Caco-2 (cell line): ENCODE measurements around the gene ANGPTL5. TPM values are rescaled to one million over a fixed set of nuclear protein-coding genes. Genes with fewer than 3 reads are reported as not detected.

ENCODE experiments used
- BruUV-seq: library from RNA; stranded (reverse); fragments of 400-500 nt; replicated peaks from 2 replicates; lab custom pipeline; 2021; lab: Mats Ljungman, UMichigan
- CTCF ChIA-PET: fragments of 300-600 bp; sonication (Branson Sonifier 250); formaldehyde crosslinking; loops from one replicate; lab custom pipeline; 2022; ENCODE audit warnings: antibody characterized with exemption; lab: Charles Lee
- POLR2A ChIA-PET: fragments of 300-600 bp; sonication (Branson Sonifier 250); formaldehyde crosslinking; loops from one replicate; lab custom pipeline; 2022; ENCODE audit warnings: antibody characterized with exemption; lab: Charles Lee
- DNase-seq, 2 experiments: peaks; one replicate each; pipeline versions ENCODE4 v3.0.0 to v3.0.0-alpha.2; 2020 to 2022
- H3K27me3 ChIP-seq: replicated peaks from 2 replicates; pipeline ENCODE4 v1.6.0; 2011; ENCODE audit warnings: low read length; ENCODE audit not compliant: control insufficient read depth, insufficient read depth
- H3K36me3 ChIP-seq: 2 replicates; pipeline ENCODE4 v1.5.1; 2011; ENCODE audit warnings: low read length; ENCODE audit not compliant: control insufficient read depth, insufficient read depth
- H3K4me1 ChIP-seq: fragments of 250-450 bp; sonication (Bioruptor Pico); 2 replicates; pipeline ENCODE4 v1.5.1; 2020; ENCODE audit warnings: mild to moderate bottlenecking
- H3K4me3 ChIP-seq: 2 replicates; pipeline ENCODE4 v1.5.1; 2011; ENCODE audit warnings: low read depth, mild to moderate bottlenecking, control low read depth, low read length
- H3K9me3 ChIP-seq: fragments of 250-450 bp; sonication (Bioruptor Pico); 2 replicates; pipeline ENCODE4 v1.5.1; 2020; ENCODE audit warnings: mild to moderate bottlenecking, moderate library complexity
- H3K27ac Mint-ChIP-seq: one replicate; pipeline ENCODE4 v1.8.0; 2022; ENCODE audit warnings: mixed read lengths; ENCODE audit not compliant: unreplicated experiment
- H3K27me3 Mint-ChIP-seq: one replicate; pipeline ENCODE4 v1.8.0; 2022; ENCODE audit warnings: mixed read lengths; ENCODE audit not compliant: insufficient read depth, unreplicated experiment
- H3K36me3 Mint-ChIP-seq: one replicate; pipeline ENCODE4 v1.8.0; 2022; ENCODE audit warnings: mild to moderate bottlenecking, mixed read lengths; ENCODE audit not compliant: insufficient read depth, unreplicated experiment
- H3K4me1 Mint-ChIP-seq: one replicate; pipeline ENCODE4 v1.8.0; 2022; ENCODE audit warnings: low read depth, mixed read lengths; ENCODE audit not compliant: unreplicated experiment
- H3K4me3 Mint-ChIP-seq: one replicate; pipeline ENCODE4 v1.8.0; 2022; ENCODE audit warnings: mild to moderate bottlenecking, moderate library complexity, mixed read lengths; ENCODE audit not compliant: unreplicated experiment
- H3K9me3 Mint-ChIP-seq: one replicate; pipeline ENCODE4 v1.8.0; 2022; ENCODE audit warnings: mixed read lengths; ENCODE audit not compliant: unreplicated experiment
- CTCF ChIP-seq, 2 experiments: fragments of 200-600 bp in 1 of 2; IDR thresholded peaks; 1 replicate in 1 of 2; 2 replicates in 1 of 2; pipeline versions ENCODE4 v1.5.1 to v1.8.0; 2011 to 2022; ENCODE audit warnings: antibody characterized with exemption in 1 of 2, control low read depth in 1 of 2, inconsistent platforms in 1 of 2, low read depth in 1 of 2, low read length in 1 of 2, mild to moderate bottlenecking in 1 of 2, moderate library complexity in 1 of 2; ENCODE audit not compliant: insufficient read depth in 1 of 2, severe bottlenecking in 1 of 2, unreplicated experiment in 1 of 2
- intact Hi-C: fragments of 100-400 bp; cut with micrococcal nuclease; formaldehyde crosslinking; loops from one replicate; pipeline ENCODE4 v1.10.0; 2022; ENCODE audit not compliant: unreplicated experiment
- total RNA-seq: library from RNA; stranded (reverse); gene quantifications from 2 replicates; pipeline ENCODE4 v1.2.3, GENCODE V29; 2022

The ANGPTL5 gene
- total RNA-seq, 1 experiment from 2014 or later = not detected

DNA sequence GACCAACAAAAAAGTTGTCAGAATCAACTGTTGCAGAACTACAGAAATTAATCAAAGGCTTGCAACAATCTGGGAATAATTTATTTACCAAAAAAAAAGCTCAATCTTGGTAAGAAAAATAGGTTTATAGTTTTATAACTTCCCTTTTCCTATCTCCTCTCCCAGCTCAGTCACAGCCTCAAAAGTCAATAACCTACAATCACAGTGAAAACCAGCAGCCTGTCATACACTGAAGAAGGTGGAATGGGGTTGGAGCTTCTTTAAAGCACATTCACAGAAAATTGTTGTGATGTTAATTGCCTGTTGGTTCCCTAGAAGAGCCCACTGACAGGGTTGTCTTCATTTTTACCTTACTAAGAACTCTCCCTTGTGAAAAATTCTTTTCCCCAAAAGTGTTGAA, 52.2 kb downstream of the ANGPTL5 start:
- no peaks in the 10 kb centered on the region for H3K36me3 ChIP-seq
- H3K9me3 ChIP-seq = peaks cover 34% of the 10 kb centered on the region
- BruUV-seq = no TSS peak
- intact Hi-C loops = loop anchor here (5.0 to 10.0 kb wide), 5 partner anchors 407 to 1089 kb away; no protein-coding TSS in a partner anchor
- no peak overlapping the region for H3K4me3 Mint-ChIP-seq
- no peak for TF ChIP-seq CTCF (IDR thresholded peaks at IDR 0.05; ENCODE audit: insufficient read depth in 1 of 2, low read depth in 1 of 2, low read length in 1 of 2, severe bottlenecking in 1 of 2, unreplicated experiment in 1 of 2)
- CTCF ChIA-PET = interaction anchor here (4.5 to 4.8 kb wide), 3 partner anchors 15 to 143 kb away, joined by 37 to 141 read pairs (median 50); partner anchors contain the start of gene CEP126
- no peaks in the 10 kb centered on the region for H3K27me3 Mint-ChIP-seq
- no peaks in the 10 kb centered on the region for H3K36me3 Mint-ChIP-seq
- H3K27me3 ChIP-seq = no peaks in the 10 kb centered on the region
- H3K4me3 ChIP-seq = no peak overlapping the region
- peaks cover 58% of the 10 kb centered on the region for H3K4me1 ChIP-seq
- no peak overlapping the region for H3K27ac Mint-ChIP-seq
- H3K4me1 Mint-ChIP-seq = peaks cover 37% of the 10 kb centered on the region
- DNase-seq = no peak
- POLR2A ChIA-PET = no interaction called here
- peaks cover 12% of the 10 kb centered on the region for H3K9me3 Mint-ChIP-seq

DNA sequence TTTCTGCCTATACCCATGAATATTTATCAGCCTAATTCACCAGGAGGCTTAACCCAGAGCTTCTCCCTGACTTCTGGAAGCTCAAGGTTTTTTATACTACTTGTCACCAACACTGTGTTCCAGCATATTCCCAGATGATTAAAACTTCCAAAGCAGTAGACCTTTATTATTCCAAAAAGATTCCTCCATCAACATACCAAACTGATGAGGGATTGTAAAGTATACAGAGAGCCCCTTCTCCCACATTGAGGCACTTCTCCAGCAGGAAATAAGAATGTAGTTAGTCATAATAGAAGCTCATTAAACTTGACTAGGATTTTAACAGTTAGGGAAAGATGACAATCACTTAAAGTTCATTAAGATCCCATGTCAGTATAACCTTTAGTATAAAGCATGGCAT, 53.0 kb downstream of the ANGPTL5 start:
- DNase-seq = no peak
- Histone ChIP-seq H3K9me3 (peaks cover 28% of the 10 kb centered on the region), H3K27me3 (no peaks in the 10 kb centered on the region), H3K4me1 (peaks cover 50% of the 10 kb centered on the region), H3K4me3 (no peak overlapping the region), H3K36me3 (no peaks in the 10 kb centered on the region)
- no peak for TF ChIP-seq CTCF (IDR thresholded peaks at IDR 0.05; ENCODE audit: insufficient read depth in 1 of 2, low read depth in 1 of 2, low read length in 1 of 2, severe bottlenecking in 1 of 2, unreplicated experiment in 1 of 2)
- POLR2A ChIA-PET = no interaction called here
- Mint-ChIP-seq H3K27me3 (no peaks in the 10 kb centered on the region), H3K27ac (no peak overlapping the region), H3K4me3 (no peak overlapping the region), H3K9me3 (peaks cover 12% of the 10 kb centered on the region), H3K36me3 (no peaks in the 10 kb centered on the region), H3K4me1 (peaks cover 37% of the 10 kb centered on the region)
- intact Hi-C loops = loop anchor here (5.0 to 10.0 kb wide), 5 partner anchors 406 to 1089 kb away; no protein-coding TSS in a partner anchor
- BruUV-seq = no TSS peak
- CTCF ChIA-PET = interaction anchor here (2.0 to 4.8 kb wide), 4 partner anchors 16 to 144 kb away, joined by 23 to 141 read pairs (median 44); partner anchors contain the start of gene CEP126

DNA sequence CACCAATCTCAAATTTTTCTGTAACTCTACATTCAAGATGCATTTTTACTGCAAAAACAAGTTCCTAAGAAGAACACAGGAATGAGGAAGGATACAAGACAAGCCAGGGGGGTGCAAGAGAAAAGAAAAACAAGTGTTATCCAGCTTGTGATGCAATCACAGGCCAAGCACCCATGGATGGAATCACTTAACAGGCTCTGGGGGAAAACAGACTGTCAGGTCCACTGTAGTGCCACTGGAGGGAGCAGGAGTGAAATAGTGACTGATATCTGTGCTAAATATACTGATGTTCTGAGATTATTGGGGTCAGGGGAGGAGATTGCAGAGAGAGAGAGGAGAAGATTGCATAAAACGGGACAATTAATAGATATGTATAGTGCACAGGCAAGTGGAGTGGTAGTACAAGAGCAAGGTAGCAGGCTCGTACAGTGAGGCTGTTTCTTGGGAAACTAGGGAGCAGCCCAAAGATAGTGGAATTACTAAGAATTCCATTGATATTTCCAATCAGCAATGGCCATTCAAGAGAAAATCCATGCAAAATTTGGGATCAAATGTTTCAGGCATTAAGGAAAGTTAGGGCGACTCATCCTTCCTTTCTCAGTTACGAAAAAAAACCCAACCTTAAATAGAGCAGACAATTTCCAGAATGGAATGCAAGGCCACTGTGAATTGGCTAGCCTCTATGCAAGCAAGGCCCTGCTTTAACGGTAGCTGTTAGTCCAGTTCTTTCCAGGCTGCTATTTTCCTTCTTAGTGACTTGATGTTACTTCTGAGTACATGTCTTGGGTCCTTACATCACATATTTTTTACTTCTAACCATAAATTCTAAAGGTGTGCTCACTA, 53.7 kb downstream of the ANGPTL5 start:
- H3K9me3 Mint-ChIP-seq = peaks cover 12% of the 10 kb centered on the region
- H3K27me3 ChIP-seq = no peaks in the 10 kb centered on the region
- no peaks in the 10 kb centered on the region for H3K36me3 Mint-ChIP-seq
- no peaks in the 10 kb centered on the region for H3K27me3 Mint-ChIP-seq
- H3K27ac Mint-ChIP-seq = peak overlapping the region; percentile 48
- peaks cover 21% of the 10 kb centered on the region for H3K9me3 ChIP-seq
- POLR2A ChIA-PET = no interaction called here
- H3K4me3 ChIP-seq = no peak overlapping the region
- TF ChIP-seq CTCF (IDR thresholded peaks at IDR 0.05; ENCODE audit: insufficient read depth in 1 of 2, low read depth in 1 of 2, low read length in 1 of 2, severe bottlenecking in 1 of 2, unreplicated experiment in 1 of 2) = peak; percentile 82 to 86
- BruUV-seq = no TSS peak
- peak; percentile 81 to 82 for DNase-seq
- H3K4me1 ChIP-seq = peaks cover 43% of the 10 kb centered on the region
- CTCF ChIA-PET = interaction anchor here (0.6 to 4.8 kb wide), 13 partner anchors 14 to 434 kb away, joined by 3 to 141 read pairs (median 3); partner anchors contain the start of gene CEP126
- no peaks in the 10 kb centered on the region for H3K36me3 ChIP-seq
- intact Hi-C loops = loop anchor here (1.0 to 10.0 kb wide), 8 partner anchors 18 to 1088 kb away; no protein-coding TSS in a partner anchor
- peak overlapping the region; percentile 1 for H3K4me3 Mint-ChIP-seq
- H3K4me1 Mint-ChIP-seq = peaks cover 34% of the 10 kb centered on the region
